NCI-H2196 treated with DMSO at 0.1 percent for 48 hours (cell line): ENCODE measurements around the gene GNPTG.

Source experiments
- DNase-seq: peaks from one replicate; lab custom pipeline; 2025; ENCODE audit not compliant: unreplicated experiment; lab: John Stamatoyannopoulos, UW

The GNPTG gene

DNA sequence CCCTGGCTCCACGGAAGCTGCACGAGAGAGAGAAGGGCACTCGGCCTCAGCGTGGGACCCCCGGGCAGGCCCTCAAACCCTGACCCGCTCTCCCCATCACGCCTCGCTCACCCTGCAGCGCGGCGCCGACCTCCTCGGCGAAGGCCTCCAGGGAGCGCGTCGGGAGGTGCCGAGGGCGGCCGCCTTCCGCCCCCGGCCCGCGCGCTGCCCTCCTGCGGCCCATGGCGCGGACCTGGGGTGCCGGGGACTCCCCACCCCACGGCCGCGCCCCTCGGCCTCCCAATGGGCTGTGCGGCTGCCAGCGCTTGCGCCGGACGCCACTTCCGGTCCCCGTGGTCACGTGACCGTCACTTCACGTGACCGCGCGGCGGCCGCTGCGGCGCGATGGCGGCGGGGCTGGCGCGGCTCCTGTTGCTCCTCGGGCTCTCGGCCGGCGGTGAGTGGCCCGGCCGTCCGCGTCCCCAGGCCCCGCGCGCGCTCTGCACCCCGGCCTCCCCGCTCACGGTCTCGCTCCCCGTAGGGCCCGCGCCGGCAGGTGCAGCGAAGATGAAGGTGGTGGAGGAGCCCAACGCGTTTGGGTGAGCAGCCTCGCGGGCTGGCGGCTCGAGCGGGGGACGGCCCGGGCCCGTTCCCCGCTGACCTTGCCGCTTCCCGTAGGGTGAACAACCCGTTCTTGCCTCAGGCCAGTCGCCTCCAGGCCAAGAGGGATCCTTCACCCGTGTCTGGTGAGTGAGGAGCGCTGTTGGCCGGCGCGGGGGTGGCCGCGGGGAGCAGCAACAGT is at the start of gene GNPTG, which contains the start of gene TSR3:
GNPTG (plus strand) TSS at position 350 of the 781 bp plus-strand sequence; CDS start at position 385, 35 bp downstream.
TSR3 (minus strand) TSS at position 297 of the 781 bp plus-strand sequence; CDS start at position 223, 74 bp downstream.
- peak; percentile 57 for DNase-seq

DNA sequence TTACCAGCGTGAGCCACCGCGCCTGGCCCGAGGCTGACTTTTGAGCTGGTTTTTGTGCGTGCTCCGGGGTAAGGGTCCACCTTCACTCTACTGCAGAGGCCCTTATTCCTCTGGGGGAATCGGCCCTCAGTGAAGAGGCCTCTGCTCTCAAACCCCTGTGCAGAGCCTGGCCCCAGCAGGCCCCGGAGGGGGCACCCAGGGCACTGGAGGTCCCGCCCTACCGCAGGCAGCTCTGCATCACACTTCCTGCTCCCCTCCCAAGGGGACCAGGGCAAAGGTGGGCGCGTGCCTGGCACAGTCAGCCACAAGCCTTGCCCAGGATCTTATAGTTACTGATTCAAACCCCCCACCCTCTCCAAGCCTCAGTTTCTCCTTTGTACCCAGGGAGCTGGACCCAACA is 45.9 kb upstream of the GNPTG start:
- DNase-seq: no peak

DNA sequence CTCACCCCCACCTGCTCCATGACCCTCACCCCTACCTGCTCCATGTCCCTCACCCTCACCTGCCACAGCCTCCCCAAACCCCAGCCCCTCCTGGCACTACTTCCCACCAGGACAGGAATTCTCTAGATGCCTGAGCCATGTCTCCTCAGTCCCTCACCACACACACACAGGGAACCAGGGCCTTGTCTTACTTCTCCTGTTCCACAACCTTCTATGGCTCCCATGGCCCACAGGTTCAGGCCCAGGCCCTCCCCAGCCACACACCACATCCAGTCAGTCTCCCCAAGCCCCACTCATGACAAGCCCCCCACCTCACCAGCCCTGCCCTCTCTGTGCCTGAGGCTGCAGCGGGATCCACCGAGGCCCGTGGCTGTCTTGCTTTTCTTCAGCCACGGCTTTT is 45.4 kb upstream of the GNPTG start:
- no peak for DNase-seq

DNA sequence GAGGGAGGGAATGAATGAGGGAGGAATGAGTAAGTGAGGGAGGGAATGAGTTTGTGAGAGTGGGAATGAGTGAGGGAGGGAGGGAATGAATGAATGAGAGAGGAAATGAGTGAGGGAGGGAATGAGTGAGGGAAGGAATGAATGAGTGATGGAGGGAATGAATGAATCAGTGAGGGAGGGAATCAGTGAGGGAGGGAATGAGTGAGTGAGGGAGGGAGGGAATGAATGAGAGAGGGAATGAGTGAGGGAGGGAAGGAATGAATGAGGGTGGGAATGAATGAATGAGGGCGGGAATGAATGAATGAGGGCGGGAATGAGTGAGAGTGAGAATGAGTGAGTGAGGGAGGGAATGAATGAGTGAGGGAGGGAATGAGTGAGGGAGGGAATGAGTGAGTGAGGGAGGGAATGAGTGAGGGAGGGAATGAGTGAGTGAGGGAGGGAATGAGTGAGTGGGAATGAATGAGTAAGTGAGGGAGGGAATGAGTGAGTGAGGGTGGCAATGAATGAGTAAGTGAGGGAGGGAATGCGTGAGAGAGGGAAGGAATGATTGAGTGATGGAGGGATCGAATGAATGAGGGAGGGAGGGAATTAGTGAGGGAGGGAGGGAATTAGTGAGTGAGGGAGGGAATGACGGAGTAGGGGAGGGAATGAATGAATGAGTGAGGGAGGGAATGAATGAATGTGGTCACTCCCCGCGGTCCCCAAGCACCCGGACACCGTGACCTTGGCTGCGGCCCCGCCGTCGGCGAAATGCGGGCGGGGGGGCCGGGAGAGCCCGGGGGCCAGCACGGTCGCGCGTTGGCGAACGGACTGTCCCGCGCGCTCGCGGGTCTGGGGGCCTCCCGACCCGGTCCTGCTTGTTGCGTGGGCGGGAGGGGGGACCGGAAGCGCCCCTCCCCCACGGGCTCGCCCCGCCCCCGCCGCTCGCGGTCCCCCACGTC is 43.4 kb upstream of the GNPTG start:
- peak; percentile 71 for DNase-seq

DNA sequence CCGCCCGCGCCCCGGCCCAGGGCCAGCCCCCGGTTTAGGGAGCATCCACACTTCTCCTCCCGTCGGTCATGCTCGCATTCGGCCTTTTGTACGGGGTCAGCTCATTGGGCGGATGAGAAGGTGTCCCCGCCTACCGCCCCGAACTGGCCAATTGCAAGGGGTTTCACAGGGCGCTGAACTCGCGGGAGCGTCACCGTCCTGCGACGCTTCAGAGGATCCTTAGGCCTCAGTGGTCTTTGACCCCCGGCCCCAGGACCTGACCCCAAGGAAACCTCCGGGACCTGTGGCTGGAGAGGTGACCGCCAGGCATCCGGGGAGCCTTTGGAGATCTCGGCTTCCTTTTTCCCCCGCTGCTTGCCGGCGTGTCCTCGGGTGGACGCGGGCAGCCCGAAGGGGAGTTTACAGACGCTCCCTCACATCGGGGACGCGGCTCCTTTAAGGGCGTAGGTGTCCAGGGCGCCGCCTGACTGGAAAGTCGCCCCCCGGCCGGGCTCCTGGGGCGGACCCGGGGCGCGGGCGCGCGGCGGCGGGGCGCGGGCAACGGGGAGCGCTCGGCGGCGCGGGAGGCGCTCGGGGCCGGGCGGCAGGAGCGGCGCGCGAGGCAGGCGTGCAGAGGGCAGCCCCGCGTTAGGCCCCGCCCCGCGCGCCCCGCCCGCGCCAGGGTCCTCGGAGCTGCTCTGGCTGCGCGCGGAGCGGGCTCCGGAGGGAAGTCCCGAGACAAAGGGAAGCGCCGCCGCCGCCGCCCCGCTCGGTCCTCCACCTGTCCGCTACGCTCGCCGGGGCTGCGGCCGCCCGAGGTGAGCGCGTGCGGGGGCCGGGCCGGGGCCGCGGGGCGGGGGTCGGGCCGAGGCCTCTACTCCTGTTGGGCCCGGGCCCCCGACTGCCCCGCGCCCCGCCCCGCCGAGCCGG is 42.5 kb upstream of the GNPTG start, which contains the start of gene UBE2I:
UBE2I (plus strand) TSS at position 660 of the 909 bp plus-strand sequence. CDS start 4,395 bp downstream, outside the sequence.
- DNase-seq: peak; percentile 92

DNA sequence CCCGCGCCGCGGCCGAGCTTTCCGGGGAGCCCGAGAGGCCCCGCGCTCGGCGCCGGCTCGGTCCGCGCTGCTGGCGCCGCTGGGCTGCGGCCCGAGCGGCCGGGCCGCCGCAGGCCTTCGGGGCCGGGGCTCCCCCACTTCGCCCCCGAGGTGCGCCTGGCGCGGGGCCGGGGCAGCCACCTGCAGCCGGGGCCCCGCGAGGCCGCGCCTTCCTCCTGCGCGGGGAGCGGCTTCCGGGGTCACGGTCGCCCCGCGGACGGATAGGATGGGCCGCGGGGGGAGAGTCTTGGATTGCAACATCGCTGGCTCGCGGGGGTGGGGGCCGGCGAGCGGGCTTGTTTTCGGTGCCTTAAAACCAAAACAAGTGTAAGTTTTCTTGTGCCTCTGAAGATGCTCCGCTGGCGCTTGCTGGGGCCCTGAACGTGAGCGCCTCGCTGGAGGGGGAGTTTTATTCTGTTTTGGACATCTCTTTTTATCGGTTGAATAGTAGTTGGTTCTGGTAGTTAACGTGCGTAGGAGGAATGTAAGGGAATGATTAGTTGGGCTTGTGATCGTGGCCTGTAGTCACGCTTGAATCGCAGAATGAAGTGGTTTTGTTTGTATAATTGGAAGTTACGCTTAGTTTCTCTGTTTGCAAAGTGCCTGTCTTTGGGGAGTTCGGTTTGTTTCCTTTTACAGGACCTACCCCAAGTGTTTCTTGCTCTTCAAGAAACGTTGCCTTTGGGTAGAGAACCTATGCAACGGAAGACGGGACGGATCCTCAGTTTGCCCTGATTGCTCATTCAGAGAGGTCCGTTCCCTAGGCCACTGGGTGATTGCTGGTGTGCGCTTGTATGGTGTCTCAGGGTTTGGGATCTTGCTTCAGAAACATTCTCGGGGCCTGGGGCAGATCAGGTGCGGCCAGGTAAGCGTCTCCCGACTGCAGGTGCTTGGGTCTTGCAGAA is 41.6 kb upstream of the GNPTG start:
- DNase-seq: no peak

DNA sequence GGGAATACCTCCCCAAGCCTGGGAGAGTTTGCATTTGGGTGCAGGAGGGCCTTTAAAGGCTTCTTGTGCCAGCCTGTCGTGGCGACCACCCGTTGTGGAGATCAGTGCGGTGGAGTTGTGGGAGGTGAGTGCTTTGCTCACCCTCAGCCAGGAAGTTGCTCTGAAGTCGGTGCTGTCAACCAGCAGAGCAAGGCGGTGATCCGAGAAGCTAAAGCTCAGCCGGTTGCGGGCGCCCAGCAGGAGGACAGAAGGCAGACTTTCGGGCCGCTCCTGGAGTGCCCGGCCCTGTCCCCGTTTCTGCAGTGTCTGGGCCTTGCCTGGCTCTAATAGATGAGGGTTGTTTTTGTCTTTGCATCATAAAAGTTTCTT is 40.9 kb upstream of the GNPTG start:
- no peak for DNase-seq

DNA sequence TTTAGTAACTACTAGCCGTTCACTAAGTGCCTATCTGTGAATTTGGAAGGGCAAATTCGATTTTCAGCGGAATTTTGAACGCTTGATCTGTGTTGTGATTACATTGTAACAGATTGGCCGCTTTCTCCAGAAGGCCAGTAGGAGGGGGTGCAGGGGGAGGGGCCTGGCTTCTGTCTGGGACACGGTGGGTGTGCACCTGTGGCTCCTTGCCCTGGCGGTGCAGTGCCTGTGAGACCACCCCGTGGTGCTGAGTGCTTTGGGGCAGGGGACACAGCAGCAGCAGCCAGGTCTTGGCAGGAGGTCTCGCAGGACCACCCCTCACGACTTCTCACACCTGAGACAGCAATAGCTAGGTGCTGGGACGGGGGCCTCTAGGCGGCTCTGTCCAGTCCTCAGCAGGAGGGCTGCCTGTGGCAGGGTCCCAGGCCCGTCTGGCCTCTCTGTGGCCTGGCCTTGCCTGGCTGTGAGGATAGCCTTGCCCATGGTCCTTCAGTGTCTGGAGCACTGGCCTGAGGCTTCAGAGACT is 40.5 kb upstream of the GNPTG start:
- no peak for DNase-seq

DNA sequence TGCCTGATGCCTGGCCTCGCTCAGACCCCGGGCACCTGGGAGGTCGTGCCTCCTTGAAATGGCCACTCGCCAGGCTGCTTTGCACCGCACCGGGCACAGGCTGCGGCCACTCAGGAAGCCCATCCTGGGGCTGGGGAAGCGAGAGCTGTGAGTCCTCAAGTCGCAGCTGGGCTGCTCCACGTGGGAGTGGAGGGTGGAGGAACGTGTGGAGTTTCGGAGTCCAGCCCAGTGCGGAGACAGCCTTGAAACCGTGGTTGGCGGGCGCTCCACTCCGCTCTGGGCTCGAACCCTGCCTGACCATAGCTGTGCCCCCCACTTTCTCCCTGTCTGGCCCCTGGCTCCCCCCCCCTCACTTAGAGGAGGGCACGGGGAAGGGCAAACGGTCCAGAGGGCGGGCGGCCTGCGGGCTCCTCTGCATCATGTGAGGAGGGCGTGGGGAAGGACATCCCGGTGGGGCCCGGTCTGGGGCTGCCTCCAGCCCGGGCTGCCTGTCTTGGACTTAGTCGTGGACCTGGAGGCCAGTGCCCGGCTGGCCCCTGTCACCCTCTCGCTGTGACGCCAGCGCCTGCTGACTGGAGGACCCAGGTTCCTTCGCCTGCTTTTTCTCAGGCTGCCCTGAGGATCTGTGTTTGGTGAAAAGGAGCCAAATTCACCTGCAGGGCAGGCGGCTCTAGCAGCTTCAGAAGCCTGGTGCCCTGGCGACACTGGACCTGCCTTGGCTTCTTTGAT is 39.8 kb upstream of the GNPTG start:
- no peak for DNase-seq

DNA sequence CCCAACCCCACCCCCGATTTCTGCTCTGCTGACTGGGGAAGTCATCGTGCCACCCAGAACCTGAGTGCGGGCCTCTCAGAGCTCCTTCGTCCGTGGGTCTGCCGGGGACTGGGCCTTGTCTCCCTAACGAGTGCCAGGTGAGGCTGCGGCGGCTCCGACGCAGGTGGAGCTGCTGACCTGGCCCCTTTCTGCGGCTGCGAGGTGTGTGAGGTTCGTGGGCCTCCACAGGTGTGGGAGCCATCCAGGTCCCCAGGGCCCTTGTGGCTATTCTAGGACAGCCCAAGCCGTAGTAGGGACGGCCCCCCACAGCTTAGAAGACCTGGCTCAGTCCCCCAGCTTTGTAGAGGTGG is 39.3 kb upstream of the GNPTG start:
- no peak for DNase-seq

DNA sequence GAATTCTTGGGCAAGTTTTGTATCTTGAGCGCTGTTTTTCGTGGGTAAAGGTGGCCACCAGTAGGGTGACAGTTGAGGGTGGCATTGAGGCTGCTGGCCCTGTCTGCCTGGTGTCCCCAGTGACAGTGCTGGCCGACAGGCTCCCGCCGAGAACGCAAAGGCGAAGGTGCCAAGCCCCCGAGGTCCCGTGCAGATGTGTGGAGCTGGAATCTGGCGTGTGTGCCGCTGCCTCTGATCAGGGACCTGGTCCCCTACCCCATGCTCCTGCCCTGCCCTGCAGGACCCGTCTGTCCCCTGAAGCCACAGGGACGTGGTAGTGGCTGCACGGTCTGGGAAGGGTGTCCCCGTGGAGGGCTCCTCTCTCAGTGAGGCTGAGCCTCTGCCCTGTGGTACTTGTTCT is 38.8 kb upstream of the GNPTG start:
- no peak for DNase-seq

DNA sequence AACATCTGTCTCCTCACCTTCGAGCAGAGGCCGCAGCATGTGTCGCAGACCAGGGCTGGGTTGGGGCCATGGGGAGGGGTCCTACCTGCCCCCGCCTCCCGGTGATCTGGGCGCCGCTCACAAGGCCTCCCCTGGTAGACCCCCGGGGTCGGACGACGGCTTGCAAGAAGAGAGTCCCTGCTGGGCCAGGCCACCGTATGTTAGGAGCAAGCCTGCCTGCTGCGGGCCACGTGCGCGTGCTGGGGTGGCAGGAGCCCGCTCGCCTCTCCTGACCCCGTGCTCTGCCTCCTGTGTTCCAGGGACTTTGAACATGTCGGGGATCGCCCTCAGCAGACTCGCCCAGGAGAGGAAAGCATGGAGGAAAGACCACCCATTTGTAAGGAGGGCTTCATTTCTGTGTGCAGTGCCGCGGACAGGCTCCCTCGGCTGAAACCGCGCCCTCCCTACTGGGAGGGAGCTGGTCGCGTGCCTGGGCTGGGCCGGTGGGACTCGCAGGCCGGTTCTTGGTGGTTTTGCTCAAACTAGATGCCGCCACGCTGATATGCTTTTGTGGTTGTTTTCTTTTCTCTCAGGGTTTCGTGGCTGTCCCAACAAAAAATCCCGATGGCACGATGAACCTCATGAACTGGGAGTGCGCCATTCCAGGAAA is 37.9 kb upstream of the GNPTG start:
- no peak for DNase-seq

DNA sequence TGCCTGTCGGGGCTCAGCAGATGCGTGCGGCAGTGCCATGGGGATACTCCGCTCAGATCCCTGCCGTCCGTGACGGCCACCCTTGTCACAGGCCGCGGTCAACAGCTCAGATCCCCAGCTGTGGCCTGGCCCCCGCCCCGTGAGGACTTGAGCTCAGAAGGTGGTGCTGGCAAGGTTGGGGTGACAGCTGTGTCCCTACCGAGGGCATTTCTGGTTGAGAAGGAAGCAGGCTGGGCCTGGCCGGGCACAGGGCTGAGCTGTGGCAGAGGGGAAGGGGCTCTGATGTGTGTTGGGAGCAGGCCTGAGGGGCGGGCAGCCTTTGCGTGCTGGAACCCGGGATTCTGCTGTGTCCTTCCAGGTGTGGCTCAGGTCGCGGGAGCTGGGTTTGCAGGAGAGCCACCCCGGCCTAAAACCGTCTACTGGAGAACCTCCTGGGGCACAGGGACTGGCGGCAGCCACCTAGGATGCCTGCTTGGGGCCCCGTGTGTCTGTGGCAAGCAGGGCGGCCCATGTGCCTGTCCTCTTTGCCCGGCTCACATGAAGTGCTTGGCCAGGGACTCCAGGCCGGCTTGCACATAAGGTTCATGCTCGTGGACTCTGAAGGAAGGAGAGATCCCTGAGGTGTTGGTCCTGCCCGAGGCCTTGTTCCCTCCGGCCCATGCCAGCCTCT is 37.2 kb upstream of the GNPTG start:
- DNase-seq: no peak

DNA sequence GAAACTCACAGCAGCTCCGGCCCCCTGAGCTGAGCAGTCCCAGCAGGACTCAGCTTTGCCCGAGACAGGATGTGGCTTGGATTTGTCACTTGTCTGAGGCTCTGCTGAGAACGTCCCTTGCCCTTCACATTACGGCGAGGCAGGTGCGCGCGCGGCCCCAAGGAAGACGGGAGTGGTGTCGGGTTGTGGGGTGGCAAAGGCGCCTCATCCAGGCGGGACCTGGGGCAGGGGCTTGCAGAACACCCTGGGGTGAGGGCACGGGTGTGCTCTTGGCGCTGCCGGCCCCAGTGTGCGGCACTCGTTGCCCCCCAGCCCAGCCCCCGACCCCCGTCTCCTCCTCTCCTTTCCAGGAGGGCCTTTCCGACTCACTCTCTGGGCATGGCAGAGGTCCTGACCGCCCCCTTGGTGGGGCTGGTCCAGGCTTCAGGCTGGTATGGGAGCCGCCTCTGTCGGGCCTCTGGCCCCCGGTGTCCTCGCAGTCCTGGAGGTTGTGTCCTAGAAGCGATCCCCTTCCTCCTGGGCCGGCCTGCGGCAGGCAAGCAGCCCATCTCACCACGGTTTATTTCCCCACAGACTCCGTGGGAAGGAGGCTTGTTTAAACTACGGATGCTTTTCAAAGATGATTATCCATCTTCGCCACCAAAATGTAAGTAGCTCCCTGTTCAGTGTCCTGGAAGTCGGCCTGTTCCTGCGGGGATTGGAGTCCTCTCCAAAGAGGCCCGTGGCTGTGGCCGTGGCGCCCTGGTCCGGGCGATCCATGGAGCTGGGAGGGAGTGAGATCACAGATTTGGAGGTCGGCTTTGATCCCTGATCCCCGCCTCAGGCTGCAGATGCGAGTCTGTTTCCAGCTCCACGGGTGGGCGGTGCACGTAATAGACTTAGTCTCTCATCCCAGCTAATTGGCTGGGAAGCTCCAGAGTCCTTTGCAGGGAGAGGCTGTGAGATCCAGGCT is 36.4 kb upstream of the GNPTG start:
- DNase-seq: no peak

DNA sequence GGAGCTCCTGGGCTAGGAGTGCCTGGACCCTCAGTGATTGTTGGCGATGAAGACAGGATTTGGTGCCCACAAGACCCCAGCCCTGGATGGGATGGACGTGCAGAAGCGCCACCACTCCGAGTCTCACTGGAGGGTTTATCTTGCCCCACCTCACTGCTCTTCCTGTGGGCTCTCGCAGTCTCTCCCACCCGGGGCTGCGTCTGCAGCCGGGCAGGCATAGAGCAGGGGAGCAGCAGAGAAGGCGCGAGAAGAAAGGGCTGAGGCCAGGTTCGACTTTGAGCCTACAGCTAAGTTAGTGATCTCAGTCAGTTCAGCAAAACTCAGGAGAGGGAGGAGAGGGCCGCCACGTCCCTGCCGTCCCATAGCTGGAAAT is 35.7 kb upstream of the GNPTG start:
- no peak for DNase-seq

DNA sequence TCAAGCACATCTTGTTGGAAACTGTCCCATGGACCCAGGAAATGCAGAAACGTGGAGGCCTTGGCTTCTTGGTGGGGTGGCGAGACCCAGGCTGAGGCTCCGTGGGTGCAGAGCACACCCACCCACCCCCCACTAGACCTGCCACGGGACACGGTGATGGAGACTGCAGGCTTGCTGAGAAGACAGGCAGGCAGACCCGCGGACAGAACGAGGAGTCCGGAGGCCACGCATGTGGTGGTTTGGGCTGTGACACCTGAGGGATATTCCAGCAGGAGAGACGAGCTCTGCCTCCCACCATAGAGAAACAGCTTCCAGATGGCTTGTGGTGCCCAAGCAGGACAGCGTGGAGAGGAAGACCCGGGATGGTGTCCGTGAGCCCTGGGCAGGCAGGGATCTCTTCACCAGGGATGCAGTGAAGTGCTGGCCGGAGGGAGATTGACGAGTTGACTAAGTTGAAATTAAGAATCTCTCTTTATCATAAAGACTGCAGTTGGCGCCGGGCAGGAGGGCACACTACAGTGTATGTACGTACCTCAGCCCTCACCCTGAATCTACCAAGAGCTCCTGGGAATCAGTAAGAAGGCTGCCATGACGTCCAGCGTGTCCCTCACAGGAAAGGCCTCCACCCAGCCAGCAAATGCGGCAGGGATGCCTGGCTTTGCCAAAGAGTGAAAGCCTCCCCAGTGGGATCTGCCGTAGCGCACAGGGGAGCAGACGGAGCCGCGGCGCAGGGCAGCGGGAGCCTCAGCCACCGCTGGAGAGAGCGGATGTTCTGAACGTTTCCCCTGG is 34.1 kb upstream of the GNPTG start:
- DNase-seq: no peak
